ENCODE data around the gene TENM4.

The TENM4 gene

GRCh38 chr11:78683774-78684173 lies 757.1 kb downstream of the TENM4 start:
- peak overlapping the region; percentile 70 for H3K4me3 Mint-ChIP-seq

GRCh38 chr11:78676026-78676557 lies 764.7 kb downstream of the TENM4 start:
- DNase-seq, result no peak
- peak overlapping the region; percentile 68 for H3K27ac Mint-ChIP-seq

More at GRCh38 chr11:78683774-78684173, 757.1 kb downstream of the TENM4 start:
- TF ChIP-seq CTCF (IDR thresholded peaks at IDR 0.05), result no peak
- DNase-seq, result no peak
- peaks cover 51% of the 10 kb centered on the region for H3K36me3 Mint-ChIP-seq (ENCODE audit: low read depth)
- H3K4me1 Mint-ChIP-seq, result peaks cover 11% of the 10 kb centered on the region
- H3K27ac Mint-ChIP-seq, result peak overlapping the region; percentile 27
- H3K9me3 Mint-ChIP-seq, result peaks cover 11% of the 10 kb centered on the region
- no peaks in the 10 kb centered on the region for H3K27me3 Mint-ChIP-seq (ENCODE audit: low read depth, poor library complexity)

GRCh38 chr11:78672850-78673620 lies 767.8 kb downstream of the TENM4 start:
- Mint-ChIP-seq H3K27ac (peak overlapping the region; percentile 43), H3K27me3 (ENCODE audit: low read depth, poor library complexity) (no peaks in the 10 kb centered on the region), H3K4me3 (no peak overlapping the region), H3K9me3 (no peaks in the 10 kb centered on the region), H3K4me1 (no peaks in the 10 kb centered on the region), H3K36me3 (ENCODE audit: low read depth) (peaks cover 78% of the 10 kb centered on the region)
- no peak for TF ChIP-seq CTCF (IDR thresholded peaks at IDR 0.05)
- no peak for DNase-seq

More at GRCh38 chr11:78676026-78676557, 764.7 kb downstream of the TENM4 start:
- Mint-ChIP-seq H3K4me1 (no peaks in the 10 kb centered on the region), H3K9me3 (no peaks in the 10 kb centered on the region), H3K4me3 (no peak overlapping the region), H3K36me3 (ENCODE audit: low read depth) (peaks cover 48% of the 10 kb centered on the region), H3K27me3 (ENCODE audit: low read depth, poor library complexity) (no peaks in the 10 kb centered on the region)
- TF ChIP-seq CTCF (IDR thresholded peaks at IDR 0.05), result no peak

GRCh38 chr11:78669249-78669648 lies 771.6 kb downstream of the TENM4 start:
- no peaks in the 10 kb centered on the region for H3K27me3 Mint-ChIP-seq (ENCODE audit: low read depth, poor library complexity)
- no peaks in the 10 kb centered on the region for H3K4me1 Mint-ChIP-seq
- no peak for TF ChIP-seq CTCF (IDR thresholded peaks at IDR 0.05)
- H3K27ac Mint-ChIP-seq, result no peak overlapping the region
- no peak overlapping the region for H3K4me3 Mint-ChIP-seq
- peaks cover 99% of the 10 kb centered on the region for H3K36me3 Mint-ChIP-seq (ENCODE audit: low read depth)
- no peaks in the 10 kb centered on the region for H3K9me3 Mint-ChIP-seq
- no peak for DNase-seq

GRCh38 chr11:78667461-78667860 lies 773.4 kb downstream of the TENM4 start:
- Mint-ChIP-seq H3K36me3 (ENCODE audit: low read depth) (peaks cover 99% of the 10 kb centered on the region), H3K4me3 (no peak overlapping the region), H3K27ac (no peak overlapping the region), H3K4me1 (no peaks in the 10 kb centered on the region), H3K27me3 (ENCODE audit: low read depth, poor library complexity) (no peaks in the 10 kb centered on the region), H3K9me3 (no peaks in the 10 kb centered on the region)
- no peak for DNase-seq
- no peak for TF ChIP-seq CTCF (IDR thresholded peaks at IDR 0.05)

Measured in nephron progenitor cell (in vitro differentiated cells).